Midbrain (tissue), 1 donor: ENCODE measurements around the gene RAPGEF5.

Source experiments
- DNase-seq: peaks from one replicate; lab custom pipeline; 2025; lab: John Stamatoyannopoulos, UW

The RAPGEF5 gene, protein sequence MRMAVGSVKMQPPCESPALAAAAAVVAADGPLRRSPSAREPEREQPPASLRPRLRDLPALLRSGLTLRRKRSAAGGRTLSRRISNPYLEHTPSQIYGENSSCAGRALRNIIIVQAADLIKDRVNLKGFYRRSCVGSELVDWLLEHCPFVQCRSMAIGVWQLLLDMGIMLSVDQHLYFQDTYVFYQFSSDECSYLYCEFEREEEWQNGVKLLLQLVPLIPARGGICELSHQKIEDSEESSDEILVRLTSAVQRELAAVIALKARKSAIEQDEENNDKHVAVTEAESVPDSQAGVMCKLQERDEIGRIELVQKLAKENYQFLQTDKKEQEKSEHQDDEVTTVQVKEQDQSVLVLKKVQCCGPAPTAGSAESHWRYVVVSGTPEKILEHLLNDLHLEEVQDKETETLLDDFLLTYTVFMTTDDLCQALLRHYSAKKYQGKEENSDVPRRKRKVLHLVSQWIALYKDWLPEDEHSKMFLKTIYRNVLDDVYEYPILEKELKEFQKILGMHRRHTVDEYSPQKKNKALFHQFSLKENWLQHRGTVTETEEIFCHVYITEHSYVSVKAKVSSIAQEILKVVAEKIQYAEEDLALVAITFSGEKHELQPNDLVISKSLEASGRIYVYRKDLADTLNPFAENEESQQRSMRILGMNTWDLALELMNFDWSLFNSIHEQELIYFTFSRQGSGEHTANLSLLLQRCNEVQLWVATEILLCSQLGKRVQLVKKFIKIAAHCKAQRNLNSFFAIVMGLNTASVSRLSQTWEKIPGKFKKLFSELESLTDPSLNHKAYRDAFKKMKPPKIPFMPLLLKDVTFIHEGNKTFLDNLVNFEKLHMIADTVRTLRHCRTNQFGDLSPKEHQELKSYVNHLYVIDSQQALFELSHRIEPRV

DNA sequence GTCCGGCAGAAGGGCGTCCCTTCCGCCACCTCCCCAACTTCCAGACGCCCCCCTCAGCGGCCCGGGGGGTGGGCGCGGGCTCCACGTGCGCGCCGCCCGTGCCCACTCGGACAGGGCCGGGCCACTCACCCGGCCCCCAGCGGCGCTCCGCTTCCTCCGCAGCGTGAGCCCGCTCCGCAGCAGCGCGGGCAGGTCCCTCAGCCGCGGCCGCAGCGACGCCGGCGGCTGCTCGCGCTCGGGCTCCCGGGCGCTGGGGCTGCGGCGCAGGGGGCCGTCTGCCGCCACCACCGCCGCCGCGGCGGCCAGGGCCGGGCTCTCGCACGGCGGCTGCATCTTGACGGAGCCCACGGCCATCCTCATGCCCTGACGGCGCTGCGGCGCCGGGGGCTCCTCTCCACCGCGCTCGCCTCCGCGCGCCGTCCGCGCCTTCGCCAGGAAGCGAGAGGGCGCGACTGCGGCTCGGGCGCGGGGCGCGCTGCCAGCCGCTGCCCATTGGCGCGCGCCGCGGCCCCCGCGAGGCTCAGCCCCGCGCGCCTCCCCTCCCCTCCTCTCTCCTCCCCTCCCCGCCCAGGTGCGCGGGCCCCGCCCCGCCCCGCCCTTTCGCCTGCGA, at the start of gene RAPGEF5:
RAPGEF5 (minus strand) TSS at position 454 of the 610 bp plus-strand sequence; CDS start at position 360, 94 bp downstream.
- DNase-seq = no peak

DNA sequence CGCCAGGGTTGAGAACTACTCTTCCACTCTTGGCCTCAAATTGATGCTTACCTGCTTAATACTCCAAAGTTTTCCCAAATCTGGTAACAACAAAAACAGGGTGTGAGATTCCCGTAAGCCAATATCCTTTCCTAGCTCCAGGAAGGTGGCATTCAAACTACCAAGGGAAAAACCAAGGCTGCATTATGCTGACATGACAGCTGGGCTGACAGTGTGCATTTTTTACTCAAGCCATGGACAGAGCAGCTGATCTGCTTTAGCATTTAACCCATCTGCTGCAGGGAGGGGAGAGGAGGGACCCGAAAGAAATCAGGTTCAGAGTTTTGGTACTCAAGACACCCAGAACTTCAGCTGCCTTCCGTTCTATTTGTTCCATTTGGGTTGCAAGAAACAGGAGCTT, 49.8 kb upstream of the RAPGEF5 start:
- DNase-seq = no peak

DNA sequence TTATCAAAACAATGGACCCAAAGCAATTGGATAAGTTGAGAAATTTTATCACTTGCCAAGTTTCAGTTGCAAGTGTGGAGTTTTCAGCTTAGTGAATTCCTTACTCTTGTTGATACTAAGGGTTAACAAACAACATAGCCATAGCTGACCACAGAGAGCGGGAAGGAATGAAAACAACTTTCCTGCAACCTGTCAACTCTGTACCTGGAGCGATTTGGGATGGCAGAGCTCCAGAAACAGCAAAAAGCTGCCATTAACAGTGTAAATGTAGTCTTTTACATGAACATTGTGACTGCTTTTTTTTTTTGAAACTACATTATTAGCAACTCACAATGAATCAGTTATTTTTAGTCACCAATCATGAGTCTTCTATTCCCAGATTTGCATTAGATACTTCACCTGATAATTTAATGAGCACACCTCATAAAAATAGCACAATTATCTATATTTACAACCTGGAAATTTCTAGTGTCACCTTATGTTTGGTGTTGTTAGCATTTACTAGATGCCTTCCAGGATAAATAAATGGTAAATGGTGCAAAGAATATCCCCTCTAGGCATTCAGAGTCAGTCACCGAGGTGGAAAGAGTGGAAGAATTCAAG, 47.6 kb upstream of the RAPGEF5 start:
- no peak for DNase-seq

DNA sequence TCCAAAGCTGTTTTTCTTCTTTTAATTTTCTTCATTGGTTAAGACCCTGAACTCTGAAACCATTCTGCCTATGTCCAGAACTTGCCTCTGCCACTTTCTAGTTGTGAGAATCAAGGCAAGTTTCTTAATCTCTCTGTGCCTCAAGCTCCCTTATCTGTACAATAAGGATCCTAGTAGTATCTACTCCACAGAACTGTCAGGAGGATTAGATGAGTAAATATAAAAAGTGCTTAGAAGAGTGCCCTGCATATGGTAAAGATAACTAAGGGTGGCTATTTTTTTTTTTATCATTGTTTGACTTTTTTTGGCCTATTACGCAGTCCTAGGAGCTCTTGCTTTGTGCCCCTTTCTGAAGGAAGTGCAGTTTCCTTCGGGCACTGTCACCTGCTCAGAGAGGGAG, 46.4 kb upstream of the RAPGEF5 start:
- DNase-seq = no peak

DNA sequence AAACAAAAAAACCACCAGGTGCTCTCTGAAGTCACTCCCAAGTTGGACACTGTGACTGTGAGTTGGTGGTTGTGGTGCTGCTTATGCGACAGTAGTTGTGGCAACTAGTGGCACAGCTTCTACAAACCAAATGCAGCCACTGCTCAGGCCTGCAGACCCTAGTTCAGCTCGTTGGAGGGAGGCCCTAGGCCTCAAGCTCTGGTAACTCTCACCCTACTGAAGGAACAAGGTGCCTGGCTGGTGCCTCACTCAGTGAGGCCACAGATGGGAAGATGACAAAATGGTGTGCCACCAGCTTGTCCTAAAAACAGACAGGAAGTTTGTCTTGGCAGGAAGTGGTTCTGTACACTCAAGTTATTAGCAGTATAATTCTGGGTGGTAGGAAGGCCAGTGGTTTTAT, 45.3 kb upstream of the RAPGEF5 start:
- DNase-seq = no peak

DNA sequence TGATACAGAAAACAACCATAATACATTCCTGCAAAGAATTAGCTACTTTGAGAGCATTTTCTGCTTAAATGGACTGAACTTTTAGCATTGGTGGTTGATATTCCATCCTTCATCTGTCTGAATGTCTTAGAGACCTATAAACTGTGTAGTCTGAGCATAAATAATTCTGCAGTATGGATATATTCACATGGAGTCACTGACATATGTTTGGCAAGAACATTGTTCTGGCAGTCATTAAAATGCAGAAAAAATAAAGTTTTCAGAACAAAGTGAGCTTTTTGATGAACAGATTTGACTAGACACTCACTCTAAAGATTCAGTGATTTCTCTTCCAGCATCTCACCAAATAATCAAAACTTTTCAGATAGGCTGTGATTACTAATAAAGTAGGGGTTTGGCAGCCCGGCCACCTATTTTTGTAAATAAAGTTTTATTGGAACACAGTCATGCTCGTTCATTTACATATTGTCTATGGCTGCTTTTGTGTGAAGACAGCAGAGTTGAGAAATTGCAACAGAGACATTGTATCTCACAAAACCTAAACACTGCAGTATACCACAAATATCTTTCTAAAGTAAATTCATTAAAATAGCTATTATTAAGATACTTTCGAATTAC, 44.1 kb upstream of the RAPGEF5 start:
- no peak for DNase-seq

DNA sequence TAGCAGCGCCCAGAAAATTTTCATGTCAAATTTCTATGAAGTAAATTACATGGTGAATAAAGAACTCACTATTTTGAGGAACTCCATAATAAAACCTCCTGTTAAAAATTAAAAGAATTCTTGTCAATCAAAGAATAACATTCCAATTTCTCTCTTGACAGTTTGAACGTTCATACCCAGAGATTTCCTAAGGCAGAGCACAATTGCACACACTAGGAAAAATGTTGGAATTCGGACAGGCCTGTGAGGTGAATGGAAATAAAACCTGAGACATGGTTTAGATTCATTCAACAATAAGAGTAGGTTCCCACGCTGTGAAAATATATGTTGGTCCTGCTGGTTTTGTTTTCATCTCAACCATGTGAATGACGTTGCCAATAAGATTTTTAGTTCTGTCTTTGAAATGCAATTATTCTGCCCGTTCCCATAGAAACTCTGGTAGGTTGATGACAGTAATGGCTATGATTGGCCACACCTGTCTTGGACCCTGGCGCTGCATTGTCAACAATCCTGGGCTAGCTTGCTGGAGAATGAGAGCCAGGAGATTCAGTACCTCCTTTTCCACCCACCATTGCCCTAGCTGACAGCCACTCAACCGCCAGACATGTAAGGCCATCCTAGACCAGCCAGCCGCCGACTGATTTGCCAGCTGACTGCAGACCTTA, 43.3 kb upstream of the RAPGEF5 start:
- DNase-seq = no peak

DNA sequence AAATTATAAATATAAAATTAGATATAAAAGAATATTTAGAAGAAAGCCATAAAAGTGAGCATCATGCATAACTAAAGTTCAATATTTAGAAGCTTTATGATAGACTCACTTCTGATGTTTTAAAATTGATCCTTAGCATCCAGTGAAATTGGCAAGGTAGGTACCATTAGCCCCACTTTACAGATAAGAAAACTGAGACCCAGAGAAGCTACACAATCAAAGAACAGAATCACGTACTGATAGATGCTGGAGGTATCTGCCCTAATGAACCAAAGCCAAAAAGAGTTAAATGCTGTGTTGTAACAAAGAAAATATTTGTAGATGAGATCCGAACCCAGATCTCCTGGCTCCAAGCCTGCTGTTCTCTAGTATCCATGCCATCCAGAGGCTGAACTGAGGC, 42.6 kb upstream of the RAPGEF5 start:
- no peak for DNase-seq

DNA sequence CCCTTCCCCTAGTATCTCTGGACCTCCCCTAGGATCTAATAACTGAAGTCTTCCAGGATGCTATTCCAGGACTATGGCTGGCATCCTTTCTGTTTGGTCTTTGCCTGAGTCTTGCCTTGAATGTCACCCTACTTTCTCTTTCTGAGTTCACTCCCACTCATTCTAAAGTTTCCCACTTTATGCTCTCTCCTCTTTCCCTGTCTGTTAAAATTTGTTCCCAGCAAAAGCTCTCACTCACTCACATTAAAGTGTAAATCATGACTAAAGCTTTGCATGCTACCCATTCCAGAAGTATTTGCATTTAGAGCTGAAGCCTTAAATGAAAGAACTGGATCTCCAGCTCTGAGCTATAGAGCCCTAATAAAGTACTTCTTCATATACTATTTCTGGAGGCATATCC, 42.1 kb upstream of the RAPGEF5 start:
- DNase-seq = no peak

DNA sequence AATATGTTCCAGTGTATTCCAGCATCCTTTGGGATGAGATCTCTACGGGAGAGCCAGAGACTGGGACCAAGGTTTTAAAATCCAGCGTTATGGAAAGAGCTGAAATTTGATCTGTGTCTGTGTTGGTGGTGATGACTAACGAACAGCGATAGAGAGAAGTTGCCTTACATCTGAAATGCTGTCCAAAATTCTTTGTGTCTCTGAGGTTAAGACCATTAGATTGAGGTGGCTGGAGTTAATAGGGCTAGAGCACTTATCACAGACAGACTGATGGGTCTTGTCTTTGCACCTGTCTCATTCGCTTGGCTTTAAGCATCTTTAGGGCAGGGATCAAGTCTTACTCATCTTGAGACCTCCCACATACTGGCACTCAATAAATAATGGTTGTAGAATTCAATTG, 41.0 kb upstream of the RAPGEF5 start:
- DNase-seq = no peak

DNA sequence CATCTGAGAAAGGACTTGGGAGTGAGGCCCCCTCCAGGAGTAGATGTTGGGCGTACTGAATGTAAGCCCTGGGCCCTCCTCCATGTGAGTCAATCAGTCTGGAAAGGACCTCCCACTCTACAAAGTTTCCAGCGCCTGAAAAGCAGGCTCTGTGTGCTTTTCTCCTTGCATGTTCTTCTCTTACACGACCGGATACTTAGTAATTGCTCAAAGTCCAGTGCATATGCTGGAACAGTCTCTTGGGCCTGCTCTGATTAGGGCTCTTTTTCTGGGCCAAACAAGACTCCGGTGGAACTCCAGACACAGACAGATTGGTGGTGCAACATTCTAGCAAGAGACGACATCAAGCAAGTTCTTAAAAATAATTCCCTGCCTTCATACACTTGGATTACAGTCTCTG, 38.3 kb upstream of the RAPGEF5 start:
- DNase-seq = no peak

DNA sequence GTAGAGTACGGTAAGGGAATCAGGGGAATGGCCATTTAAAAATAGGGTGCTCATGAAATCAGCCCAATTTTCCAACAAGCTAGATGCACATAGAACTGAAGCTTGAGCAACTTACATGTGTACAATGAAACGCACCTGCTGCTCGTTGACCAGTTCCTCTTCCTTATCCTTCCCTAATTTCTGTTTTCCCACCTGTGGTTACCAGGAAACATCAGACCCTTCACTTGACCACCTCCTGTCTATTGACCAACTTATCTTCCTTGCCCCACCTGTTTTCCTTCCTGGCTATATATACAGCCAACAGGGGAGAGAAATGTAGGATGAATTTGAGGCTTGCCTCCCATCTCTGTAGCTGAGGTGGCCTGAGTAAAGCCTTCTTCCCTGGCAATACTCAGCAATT, 37.8 kb upstream of the RAPGEF5 start:
- no peak for DNase-seq

DNA sequence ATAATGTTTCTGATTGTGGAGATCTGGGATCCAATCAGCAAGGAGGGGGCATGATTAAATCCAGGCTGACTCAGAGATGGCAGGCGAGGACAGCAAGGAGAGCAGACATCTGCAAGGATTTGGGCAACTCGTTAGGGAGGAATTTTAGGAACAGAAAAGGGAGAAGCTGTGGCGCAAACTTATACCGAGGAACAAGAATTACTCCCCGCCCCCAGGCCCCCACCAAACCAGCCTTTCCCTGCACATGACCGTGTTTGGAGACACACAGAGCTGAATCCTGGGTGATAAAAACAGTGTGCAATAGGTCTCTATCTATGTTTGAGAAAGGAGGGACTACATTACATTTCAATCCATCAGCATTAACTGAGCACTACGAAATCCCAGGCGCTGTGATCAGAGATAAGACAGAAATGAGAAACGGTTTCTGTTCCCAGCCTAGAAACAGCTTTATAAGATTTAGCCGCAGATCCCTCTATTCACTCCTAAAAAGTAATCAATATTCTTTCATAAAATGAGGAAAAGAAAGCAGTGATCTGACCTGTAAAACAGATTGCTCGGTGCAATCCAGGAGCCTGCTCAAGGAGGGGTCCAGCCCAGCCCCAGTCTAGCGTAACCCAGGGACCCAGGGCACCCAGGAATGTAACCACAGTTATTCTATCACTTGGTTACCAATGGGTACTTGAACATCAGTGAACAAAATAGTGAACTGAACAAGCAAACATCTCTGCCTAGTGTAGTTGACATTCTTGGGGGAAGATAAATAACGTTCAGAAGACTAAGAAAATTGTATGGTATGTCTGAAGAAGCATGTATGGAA, 37.2 kb upstream of the RAPGEF5 start:
- DNase-seq = no peak

DNA sequence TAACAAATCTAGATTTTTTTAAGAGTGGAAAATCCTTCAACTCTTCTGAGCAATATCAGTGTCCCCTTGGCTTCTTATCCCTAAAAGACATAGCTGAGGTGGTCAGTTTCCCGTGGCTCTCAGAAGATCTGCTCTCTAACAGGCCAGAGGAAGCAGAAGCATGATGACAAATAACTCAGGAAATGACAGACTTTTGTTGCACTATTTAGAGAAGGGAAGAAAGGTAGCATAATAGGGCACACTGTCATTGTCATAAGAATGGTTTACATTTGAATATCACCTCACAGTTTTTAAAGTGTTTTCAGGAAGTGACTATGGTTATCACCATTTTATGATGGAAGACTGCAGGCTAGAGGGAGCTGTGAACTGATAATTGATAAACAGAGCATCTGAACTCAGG, 33.6 kb upstream of the RAPGEF5 start:
- DNase-seq = no peak

DNA sequence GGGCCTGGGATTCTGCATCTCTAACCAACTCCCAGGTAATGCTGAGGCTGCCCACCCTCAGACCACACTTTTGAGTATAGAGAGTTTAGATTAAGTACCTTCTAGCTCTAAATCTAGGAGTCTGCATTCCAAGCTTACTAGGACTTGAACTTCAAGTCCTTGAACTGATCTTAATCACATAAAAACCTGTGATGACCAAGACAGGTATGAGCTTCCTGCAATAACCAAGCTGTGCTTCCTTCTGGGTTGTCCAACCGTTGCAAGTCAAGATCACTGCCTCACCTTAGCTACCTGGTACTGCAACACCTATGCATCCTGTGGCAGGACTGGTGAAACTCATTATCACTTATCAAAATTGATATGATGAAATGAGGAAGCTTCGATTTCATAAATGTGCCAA, 32.9 kb upstream of the RAPGEF5 start:
- DNase-seq = no peak

DNA sequence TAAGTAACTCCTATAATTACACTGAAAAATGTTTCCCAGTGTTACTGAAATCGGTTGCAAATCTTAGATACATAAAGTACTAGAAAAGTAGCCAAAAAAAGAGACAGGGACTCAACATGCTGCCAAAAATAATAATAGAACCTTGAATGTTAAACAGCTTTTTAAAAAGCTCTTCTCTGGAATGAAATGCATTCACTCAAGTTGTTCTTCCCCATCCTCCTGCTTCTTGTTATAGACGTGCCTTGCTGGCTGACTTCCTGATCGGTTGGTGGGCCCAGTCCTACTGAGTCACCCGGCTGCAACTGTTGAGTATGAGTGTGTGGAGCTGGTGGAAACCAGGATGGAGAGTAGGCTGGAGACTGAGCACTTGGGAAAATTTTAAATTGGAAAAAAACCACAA, 30.6 kb upstream of the RAPGEF5 start:
- no peak for DNase-seq

DNA sequence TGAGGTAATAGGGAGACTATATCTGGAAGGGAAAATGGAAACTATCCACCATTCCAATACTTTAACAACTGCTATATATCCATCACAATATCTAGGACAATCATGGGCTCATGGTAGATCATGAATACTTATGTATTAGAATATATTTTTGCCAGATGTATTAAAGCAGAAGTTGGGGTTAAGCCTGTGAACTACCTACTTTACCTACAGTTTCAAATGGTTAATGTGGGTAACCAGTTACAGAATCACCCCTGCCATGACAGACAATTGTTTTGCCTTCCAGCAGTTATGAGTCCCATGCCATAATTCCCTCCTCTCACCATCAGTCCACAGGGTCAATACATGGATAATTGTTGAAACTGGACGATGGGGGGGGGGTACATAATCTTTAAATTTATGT, 29.9 kb upstream of the RAPGEF5 start:
- no peak for DNase-seq

DNA sequence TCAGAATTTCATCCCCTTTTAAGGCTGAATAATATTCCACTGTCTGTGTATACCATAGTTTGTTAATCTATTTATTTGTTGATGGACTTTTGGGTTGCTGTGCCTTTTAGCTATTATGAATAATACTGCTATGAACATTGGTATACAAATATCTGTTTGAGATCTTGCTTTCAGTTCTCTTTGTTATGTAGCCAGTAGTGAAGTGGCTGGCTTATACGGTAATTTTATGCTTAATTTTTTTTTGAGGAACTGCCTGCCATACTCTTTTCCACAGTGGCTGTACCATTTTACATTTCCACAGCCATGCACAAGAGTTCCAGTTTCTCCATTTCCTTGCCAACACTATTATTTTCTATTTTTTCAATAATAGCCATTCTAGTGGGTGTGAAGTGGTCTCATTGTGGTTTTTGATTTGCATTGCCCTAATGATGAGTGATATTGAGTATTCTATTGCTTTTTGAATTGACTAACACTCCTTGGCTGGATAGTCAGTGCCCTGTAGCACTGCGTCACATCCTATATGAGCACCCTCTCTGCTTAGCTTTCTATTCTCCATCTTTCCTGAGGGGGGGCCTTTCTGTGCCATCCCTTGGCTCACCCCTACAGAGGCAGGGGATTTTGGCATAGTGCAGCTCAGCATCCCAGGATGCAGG, 29.4 kb upstream of the RAPGEF5 start:
- no peak for DNase-seq

DNA sequence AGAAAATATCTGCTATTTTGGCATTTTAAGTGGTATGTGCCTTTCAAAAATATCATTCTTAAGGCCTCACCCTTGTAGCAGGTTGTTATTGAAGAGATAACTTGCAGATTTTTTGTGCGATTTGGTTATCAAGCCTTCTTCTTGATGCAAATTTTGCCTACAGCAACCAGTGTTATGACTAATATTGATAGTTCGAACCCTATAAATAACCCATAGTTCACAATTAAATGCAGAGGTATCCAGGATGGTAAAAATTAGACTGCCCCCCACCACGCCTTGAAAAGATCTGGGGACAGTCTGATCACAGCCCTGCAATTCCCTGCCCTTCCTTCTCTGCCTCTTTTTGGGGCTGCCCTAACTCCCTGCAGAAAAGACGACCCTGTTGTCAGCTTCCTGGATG, 28.4 kb upstream of the RAPGEF5 start:
- no peak for DNase-seq

DNA sequence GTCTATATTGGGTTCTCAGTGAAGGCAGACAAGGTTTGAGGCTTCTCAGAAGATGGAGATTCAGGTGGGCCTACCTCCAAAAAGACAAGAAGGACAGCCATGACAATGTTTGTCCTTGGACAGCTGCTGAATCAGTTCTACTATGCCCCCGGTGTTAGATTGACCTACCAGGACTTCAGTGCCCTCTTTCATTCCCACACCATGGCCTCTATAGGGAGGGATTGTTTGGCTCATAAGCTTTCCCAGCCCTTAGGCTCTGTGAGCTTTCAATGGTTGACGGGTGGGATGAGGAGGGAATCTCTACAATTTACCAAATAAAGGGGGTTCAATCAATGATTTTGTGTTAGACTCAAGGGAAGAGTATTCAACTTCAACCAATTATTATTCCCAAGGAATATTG, 23.4 kb upstream of the RAPGEF5 start:
- DNase-seq = no peak
